Hepatic stellate cell (primary cell): Measurements from ENCODE around the gene KMT2C.
A peak's percentile ranks its signal among the peaks of the same experiment; 100 is the strongest.

Source experiments
- DNase-seq: peaks from one replicate; pipeline ENCODE4 v3.0.0; 2011; ENCODE audit warnings: low spot score

Gene KMT2C

GRCh38 chr7:152140067-152140466 is 295.7 kb downstream of the KMT2C start:
- DNase-seq, result no peak

- DNase-seq, result no peak
Observed at GRCh38 chr7:152137476-152138025, 298.3 kb downstream of the KMT2C start.

- peak; percentile 82 for DNase-seq
Observed at GRCh38 chr7:152136686-152137085, 299.1 kb downstream of the KMT2C start.

- DNase-seq, result no peak
Observed at GRCh38 chr7:152133804-152134203, 302.0 kb downstream of the KMT2C start.

- no peak for DNase-seq
Observed at GRCh38 chr7:152132812-152133211, 303.0 kb downstream of the KMT2C start.

- no peak for DNase-seq
Observed at GRCh38 chr7:152131981-152132494, 303.8 kb downstream of the KMT2C start.

- no peak for DNase-seq
Observed at GRCh38 chr7:152130658-152131590, 304.9 kb downstream of the KMT2C start.

- DNase-seq, result no peak
Observed at GRCh38 chr7:152129682-152130081, 306.1 kb downstream of the KMT2C start.

- no peak for DNase-seq
Observed at GRCh38 chr7:152128741-152129461, 306.9 kb downstream of the KMT2C start.

GRCh38 chr7:152128252-152128651 is 307.6 kb downstream of the KMT2C start:
- DNase-seq, result no peak

- no peak for DNase-seq
Observed at GRCh38 chr7:152127229-152127628, 308.6 kb downstream of the KMT2C start.

- no peak for DNase-seq
Observed at GRCh38 chr7:152126741-152127140, 309.1 kb downstream of the KMT2C start.

GRCh38 chr7:152122540-152122939 is 313.3 kb downstream of the KMT2C start:
- no peak for DNase-seq

GRCh38 chr7:152121432-152121831 is 314.4 kb downstream of the KMT2C start:
- no peak for DNase-seq

GRCh38 chr7:152120776-152121175 is 315.0 kb downstream of the KMT2C start:
- DNase-seq, result no peak

- DNase-seq, result no peak
Observed at GRCh38 chr7:152120210-152120609, 315.6 kb downstream of the KMT2C start.

GRCh38 chr7:152117356-152117755 is 318.4 kb downstream of the KMT2C start:
- DNase-seq, result no peak

GRCh38 chr7:152115021-152115718 is 320.6 kb downstream of the KMT2C start:
- DNase-seq, result no peak

- DNase-seq, result no peak
Observed at GRCh38 chr7:152112829-152113228, 323.0 kb downstream of the KMT2C start.

- no peak for DNase-seq
Observed at GRCh38 chr7:152108359-152108758, 327.4 kb downstream of the KMT2C start.

- no peak for DNase-seq
Observed at GRCh38 chr7:152107945-152108344, 327.9 kb downstream of the KMT2C start.

GRCh38 chr7:152106990-152107389 is 328.8 kb downstream of the KMT2C start:
- DNase-seq, result no peak
